NOMO-1 (cell line): Measurements from ENCODE around the gene DCLK1.

Experiments
- DNase-seq, 2 experiments: peaks; one replicate each; lab custom pipeline; 2025; ENCODE audit not compliant: unreplicated experiment in 2 of 2; lab: John Stamatoyannopoulos, UW

Gene DCLK1

DNA sequence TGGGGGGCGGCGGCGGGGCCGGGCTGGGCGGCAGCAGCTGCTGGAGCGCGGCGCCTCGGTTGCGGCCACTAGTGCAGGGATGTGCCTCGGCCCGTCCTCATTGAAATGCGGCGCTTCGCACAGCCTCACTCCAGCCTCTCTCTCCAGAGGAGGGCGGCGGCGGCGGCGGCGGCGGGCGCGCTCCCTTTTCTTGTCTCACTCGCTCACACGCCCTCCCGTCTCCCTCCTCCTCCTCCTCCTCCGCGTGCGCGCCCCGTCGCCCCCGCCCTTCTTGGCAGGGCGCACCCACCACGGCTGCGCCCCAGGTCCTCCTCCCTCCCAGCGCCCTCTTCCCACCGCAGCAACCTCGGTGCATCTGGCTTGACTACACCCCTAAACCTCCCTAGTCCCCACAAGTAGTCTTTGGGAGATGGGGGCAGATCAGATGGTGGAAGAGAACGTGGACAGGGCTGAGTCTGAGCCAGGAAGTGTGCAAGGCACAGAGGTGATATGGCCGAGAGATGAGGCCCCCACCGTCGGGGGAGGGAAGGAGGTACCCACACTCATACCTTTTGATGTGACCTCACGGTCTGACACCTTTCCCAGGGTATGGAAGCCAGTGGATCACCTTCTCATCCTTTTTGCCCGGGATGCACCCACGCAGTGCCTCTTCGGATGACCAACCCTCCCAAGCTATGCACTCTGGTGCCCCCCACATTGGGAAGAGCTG lies at the start of gene DCLK1:
DCLK1 (minus strand) TSS at position 161 of the 709 bp plus-strand sequence.
- no peak for DNase-seq

DNA sequence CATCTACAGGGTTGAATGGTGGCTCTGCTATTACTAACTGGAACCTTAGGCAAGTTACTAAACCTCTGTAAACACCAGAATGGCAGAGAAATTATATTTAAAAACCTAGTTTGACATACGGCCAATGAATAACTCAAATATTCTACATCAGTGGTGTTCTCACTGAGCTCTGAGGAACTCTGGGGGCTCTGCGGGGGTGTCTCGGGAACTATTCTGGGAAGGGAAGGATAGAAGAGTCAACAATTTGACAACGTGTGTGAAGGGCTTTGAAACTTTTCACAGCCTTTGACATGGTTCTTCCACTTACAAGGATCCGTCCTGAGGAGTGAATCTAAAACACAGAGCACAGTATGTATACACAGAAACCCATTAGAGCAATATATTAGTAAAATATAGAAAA lies 44.4 kb upstream of the DCLK1 start:
- DNase-seq: no peak

DNA sequence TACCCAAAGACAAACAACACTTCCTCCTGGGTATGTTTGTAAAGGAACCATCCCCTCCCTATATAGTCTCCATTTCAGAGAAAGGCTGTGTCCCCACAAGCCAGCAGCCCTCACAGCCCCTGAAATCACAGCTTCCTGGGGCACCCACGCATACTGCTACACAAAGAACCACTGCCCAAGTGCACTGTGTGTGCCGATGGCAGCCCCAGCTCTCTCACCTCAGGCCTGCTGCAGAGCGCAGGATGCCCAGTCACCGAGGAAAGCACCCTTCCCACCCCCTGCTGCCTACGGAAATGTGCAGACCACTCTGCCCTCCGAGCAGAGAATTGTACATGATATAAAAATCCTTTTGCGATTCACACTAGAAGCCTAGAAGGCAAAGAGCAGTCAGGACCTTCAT lies 43.7 kb upstream of the DCLK1 start:
- DNase-seq: no peak

DNA sequence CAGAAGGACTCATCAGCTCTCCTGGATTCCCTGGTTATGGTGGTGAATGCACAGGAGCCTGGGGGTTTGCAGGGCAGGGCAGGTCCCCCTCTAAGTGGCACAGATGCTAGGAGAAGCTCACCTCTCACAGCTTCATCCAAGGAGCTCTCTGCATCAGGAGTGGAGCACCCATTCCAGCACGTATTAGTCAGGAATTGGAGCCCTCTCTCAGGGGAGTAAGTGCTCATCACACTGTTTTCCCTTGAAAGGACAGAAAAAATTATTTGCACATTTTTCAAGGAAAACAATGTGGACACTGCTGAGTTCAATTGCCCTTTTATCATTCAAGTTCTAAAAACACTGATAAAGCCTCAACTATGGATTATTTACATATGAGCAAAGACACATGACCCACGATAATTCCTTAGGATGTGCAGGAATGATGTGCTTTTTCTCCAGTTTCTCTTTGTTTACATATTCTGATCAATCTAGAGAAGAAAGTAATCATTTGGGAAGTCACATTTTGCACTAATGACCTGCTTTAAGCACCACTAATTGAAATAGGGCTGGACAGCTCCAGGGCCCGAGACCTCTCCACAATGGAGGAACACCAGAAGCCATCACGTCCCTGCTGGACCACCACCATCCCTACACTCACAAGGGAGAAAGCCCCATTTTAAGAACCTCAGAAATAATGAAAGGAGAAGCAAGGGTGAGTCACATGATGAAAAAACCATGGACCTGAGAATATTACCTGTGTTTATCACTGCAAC lies 42.6 kb upstream of the DCLK1 start:
- DNase-seq: no peak

DNA sequence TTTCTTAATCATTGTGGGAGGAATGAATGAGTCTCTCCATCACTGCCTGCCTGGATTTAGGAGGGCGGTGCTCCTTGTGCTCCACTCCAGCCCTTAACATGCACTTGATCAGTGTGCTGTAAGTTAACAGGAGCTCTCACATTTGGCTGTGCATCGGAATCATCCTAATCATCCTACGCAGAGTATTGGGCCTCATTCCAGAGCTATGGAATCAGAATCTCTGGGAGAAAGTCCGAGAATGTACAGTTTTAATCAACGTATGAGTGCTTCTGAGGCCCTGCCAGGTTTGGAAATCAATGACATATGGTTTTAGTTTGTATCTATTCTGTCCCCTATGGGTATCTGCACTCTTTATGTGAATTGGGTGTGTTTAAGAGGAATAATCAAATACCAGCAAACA lies 34.9 kb upstream of the DCLK1 start:
- no peak for DNase-seq

DNA sequence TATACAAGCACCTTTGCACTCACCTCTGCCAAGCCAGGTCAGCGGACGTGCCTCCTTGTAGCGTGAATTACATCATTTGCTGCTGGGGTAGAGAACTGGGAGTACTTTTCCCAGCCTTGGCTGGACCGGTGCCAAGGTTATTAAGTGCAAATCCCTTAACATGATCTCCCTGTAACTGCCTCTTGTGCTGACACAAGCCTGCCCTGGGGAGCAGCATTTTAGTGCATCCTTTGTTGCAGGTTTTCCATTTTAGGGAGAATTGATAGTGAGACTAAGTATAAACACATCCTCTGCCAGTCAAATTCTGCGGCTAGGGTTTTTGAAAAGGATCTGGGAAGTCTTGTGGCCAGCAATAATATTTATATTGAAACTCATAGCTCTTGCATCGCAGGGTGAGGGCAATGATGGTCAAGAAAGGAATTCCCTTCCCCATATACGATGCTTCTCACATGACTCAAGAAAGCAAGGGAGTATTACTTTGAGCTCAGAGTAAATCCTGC lies 32.7 kb upstream of the DCLK1 start:
- DNase-seq: no peak

DNA sequence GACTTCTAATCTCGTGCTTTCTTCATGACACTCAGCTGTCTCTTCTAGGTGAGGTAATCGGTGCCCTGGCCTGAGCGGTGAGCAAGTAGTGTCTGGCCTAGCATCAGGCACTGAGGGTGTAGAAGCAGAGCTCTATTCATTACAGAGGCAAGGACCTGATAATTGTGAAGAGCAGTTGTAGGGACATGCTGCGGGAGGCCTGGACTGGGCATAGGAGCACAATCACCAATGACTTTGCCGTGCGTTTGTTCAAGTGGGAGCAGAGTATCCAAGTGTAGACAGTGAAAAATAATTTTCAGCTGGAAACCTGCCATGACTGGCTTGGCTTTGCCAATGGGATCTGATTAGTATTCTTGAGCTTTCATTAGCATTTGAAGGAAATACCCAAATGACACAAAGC lies 32.1 kb upstream of the DCLK1 start:
- no peak for DNase-seq

DNA sequence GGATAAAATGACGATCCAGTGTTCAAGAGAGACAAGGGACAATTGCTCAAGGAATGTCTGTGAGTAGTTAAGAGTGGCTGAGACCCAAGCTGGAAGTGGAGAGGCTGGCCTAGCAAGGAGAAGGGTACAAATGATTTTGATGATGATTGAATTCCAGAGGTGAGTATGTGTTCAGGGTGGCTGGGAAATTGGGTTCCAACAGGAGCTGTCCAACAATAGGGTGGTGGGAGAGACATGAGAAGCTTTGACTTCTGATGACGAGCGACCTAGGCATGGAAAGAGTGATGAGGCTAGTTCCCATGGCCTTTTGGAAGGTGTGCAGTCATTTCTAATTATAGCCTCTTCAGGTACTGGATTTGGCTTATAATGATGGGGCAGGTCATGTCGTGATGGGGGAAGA lies 29.1 kb upstream of the DCLK1 start:
- DNase-seq: no peak

DNA sequence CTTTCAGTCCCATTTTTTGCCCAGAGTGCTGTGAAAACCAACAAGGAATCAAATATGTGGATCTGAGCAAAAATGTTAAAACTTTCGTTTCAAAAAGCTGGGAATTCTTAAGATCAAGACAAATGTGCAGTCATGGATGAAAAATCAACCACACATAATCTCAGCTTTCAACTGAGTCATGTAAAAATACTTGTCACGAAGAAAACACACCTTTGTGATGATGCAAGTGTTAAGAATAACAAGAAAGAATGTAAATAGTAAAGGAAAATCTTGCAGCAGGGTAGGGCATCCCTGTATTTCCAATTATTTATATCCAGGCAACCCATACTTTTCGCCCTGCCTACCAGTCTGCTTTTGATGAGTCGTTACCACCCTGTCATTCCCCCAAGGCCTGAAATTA lies 27.4 kb upstream of the DCLK1 start:
- no peak for DNase-seq

DNA sequence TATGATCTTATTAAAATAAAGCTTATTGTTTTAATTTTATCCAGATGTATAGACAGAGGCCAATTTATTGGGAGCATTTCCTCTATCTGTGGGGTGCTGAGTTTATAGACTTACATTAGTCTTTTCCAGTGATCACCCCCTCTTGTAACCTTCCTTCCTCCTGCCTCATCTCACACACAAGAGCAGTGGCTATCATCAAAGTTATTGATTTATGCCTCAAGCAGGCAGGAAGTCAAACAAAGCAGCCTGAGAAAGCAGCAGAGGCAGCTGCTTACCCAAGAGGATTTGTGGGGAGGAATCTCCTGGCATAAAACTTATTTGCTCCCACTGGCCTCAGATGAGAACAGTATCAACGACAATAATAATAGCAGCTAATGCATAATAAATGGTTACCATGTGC lies 26.3 kb upstream of the DCLK1 start:
- DNase-seq: no peak

DNA sequence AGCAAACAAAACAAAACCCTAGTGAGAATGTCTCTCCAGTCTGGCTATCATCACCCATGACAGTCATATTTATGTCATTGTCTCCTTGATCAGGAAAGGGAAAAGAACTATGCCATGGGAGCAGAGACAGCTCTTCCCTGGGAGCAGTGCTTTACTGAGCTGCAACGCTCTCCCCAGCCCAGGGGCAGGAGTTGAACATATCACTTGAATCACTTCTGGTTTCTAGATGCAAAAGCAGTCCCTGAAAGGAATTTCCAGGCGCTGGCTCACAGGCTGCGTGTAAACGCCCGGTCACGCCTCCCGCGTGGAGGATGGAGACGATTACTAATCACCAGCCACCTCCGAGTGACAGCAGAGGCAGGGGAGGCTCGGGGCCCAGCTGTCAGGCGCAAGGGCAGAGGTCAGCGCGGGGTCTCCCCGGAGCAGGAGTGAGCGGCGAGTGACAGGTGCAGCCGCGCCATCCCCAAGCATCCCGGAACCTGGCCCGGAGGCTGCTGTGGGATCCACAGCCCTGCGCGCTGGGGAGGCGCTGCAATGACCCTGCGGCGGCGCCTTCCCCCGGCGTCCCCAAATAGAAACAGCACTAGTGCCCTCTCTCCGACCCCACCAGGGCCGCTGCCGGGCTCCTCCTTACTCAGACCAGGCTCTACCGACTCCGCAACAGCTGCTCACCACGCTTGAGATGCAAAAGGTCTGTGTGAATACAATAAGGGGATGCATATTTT lies 23.5 kb upstream of the DCLK1 start:
- no peak for DNase-seq

DNA sequence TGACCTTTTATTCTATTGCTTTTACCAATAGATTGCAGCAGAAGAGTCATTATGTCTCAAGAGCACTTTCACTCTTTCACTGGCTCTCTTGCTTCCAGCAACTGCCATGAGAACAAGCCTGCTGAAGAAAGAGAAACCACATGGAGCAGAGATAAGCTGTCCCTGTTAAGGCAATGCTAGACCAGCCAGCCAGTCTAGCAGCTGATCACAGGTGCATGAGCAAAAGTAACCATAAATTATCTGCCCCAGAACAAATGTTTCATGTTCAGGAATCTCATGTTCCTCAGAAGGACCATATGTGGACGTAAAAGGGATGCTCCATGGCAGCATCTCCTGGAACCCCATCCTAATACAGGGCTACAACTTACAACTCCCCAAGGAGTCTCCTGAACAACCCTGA lies 20.4 kb upstream of the DCLK1 start:
- no peak for DNase-seq

DNA sequence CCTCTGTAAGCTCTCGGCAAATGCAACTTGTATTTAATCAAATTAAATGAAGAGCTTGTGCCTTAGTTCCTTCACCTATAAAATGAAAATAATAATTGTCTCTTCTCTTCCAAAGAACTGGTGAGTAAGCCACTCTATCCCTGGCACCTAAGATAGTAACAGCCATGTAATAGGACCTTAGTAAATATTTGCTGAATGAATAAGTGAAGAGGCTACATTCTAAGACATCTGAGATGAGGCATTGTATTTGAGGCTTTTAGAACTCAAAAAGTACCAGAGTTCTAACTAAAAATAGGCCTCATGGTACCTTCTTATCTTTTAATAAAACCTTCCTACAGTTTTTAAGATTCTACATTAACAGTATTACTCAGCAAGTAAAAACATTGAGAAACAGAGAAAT lies 17.3 kb upstream of the DCLK1 start:
- DNase-seq: no peak

DNA sequence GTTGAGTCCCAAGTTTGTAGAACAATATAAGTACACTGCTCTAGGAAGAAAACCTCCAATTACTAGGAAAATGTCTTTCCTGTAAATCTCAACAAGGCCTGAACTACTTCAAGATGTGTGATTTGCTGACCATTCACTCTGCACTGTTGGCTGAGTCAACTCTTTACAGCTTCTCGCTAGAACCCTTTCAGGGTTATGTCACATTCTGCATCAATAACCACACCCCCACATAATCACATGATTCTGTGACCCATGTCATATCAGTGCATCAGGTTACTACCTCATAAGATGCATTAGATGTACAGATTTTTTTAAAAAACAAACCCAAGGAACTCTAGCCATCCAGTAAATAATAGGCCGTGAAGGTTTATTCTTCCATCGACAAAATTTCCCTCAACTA lies 16.1 kb upstream of the DCLK1 start:
- no peak for DNase-seq

DNA sequence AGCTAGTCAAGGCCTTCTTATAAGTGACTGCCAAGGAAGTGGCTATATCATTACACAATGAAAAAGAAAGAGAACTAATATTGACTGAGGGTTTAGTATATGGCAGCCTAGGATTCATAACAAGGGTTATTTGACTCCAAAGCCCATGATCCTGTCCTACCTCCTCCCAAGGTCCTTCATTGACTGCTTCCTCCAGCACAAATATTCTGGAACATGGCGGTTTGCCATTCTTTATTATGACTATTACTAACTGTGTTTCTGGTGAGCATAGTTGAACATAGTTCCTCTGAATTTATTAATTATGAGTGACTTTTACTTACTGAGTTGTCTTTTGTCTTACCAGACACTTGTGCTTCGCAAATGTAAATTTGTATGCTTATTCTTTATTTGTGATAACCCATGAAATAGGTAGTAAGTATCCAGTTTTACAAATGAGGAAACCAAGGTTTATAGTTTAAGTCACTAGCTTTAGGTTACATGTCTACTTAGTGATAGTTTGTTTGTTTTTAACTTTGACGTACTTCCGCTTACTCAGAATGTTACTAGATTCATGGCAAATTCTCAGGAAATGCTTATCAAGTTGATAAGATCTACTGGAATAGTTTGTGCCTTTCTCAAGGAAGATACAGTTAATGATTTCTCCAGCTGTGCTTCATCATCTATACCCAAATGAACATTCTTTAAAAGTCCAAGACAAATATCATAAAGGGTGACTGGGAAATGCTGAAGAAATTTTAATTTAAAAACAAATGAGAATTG lies 15.5 kb upstream of the DCLK1 start:
- DNase-seq: no peak

DNA sequence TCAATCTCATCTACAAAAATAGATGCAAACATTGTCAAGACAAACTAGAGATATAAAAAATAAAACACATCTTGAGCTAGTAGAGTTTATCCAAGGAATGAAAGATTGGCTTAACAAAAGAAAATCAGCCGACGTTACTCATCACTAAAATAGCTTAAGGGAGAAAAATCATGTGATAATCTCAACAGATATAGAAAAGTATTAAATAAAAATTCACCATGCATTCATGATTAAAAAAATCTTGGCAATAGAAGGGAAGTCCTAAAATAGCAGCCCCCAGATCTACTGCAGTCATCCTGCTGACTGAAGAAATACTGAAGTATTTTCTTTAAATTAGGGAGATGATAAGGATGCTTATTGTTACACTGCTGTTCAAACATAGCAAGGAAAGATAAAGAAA lies 12.6 kb upstream of the DCLK1 start:
- no peak for DNase-seq

DNA sequence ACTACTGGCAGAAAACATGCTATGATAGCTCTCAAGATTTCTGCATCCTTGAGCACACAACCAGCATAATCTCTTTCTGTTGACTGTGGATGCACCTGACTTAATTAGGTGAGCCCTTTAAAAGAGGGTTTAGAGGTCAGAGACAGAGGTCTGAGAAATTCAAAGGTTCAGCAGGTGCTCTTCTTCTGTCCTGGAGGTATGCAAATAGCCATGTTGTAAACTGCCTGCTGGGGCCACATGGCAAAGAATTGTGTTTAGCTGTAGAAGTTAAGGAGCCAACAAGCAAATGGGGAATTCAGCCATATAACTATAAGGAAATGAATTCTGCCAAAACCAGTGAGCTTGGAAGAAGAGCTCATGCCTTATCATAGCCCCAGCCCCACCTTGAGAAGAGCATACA lies 11.6 kb upstream of the DCLK1 start:
- DNase-seq: no peak

DNA sequence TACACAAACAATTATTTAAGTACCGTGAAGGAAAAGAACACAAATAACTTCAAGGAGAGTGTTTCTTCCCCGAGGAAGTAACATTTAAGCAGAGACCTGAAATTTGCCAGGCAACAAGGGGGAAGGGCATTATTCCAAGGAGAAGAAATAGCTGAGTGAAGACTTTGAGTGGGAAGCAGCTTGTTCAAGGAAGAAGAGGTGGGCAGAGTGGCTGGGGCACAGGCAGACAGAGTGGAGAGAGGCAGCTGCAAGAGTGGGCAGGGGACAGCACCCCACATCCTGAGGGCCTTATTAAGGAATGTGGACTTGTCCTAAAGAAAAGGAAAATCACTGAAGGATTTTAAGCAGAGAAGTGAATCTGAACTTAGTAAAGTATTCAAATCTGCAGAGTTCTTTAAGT lies 4.7 kb upstream of the DCLK1 start:
- DNase-seq: no peak

DNA sequence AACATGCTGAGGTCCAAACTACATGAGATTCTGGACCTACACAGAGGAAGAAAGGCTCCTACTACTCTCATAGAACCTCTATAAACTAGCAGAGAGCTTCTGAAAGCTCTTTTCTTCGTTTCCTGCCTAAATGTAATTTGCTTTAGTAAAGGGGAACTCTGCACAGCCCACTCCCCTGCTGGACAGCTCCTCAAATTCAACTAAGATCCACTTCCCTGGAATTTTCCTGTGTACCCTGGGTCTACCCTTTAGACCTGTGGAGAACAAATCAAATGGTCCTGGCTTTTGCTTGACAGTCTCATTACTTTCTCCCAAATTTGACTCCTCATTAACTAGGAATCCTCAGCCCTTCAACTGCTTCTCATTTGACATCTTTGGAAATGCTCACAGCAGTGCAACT lies 3.5 kb upstream of the DCLK1 start:
- no peak for DNase-seq

DNA sequence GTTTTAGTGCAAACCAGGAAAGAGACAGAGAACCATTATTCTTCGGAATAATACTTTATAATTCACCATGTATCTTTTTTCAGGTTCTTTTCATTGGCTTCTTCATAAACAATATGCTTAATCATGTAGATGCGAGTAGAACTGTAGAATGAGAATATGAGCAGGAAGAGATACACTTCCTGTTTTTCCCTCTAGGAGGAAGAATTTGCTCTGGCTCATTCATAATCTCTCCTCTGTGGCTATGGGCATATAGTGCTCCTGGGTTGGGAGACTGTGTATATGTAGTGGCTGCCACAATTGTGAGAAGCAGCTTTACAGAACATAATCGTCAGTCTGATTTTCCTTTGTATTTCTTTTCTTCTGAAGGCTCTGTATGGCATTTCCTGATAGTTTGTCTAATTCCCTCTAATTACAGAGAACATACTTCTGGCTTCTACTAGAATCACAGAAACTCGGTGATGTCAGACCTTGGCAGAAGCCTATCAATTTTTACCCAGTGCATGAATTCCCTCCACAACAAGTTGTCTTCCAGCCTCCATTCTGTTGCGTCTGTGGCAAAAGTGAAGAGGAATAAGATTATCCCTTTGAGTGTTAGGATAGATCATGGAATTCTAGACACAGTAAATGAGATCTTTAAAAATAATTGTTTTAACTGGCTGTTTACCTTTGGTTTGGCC lies 2.9 kb upstream of the DCLK1 start:
- no peak for DNase-seq
